Prostate gland (tissue), 2 donors: ENCODE results near the gene ANG. TPM values are rescaled to one million over a fixed set of nuclear protein-coding genes. Genes with fewer than 3 reads are reported as not detected.

Experiments
- DNase-seq: peaks from one replicate; pipeline ENCODE4 v3.0.0-alpha.2; 2019; ENCODE audit warnings: low spot score
- H3K27ac ChIP-seq, 2 donors: fragments of 200-600 bp; sonication (generic); 2 replicates each; pipeline ENCODE4 v1.5.1; 2017 to 2019
- H3K27me3 ChIP-seq: fragments of 200-600 bp; sonication (generic); replicated peaks from 2 replicates; pipeline ENCODE4 v1.5.1; 2019; ENCODE audit not compliant: insufficient read depth
- H3K36me3 ChIP-seq, 2 donors: fragments of 200-600 bp; sonication (generic); 1 replicate in 1 of 2; 2 replicates in 1 of 2; pipeline versions ENCODE4 v1.5.1 to v1.8.1; 2017 to 2019
- H3K4me1 ChIP-seq: fragments of 200-600 bp; sonication (generic); replicated peaks from 2 replicates; pipeline ENCODE4 v1.5.1; 2019
- H3K4me3 ChIP-seq, 2 donors: fragments of 200-600 bp; sonication (generic); 2 replicates each; pipeline ENCODE4 v1.5.1; 2017 to 2019
- H3K9me3 ChIP-seq: fragments of 200-600 bp; sonication (generic); 2 replicates; pipeline ENCODE4 v1.5.1; 2017
- POLR2A ChIP-seq: fragments of 450-650 bp; IDR thresholded peaks from one replicate; pipeline ENCODE4 v1.6.1; 2016; ENCODE audit warnings: antibody characterized with exemption, mild to moderate bottlenecking
- POLR2AphosphoS5 ChIP-seq: sonication (generic); formaldehyde crosslinking; IDR thresholded peaks from one replicate; pipeline ENCODE4 v1.6.1; 2017; ENCODE audit warnings: antibody characterized with exemption
- WGBS: methylation state at CpG from one replicate; pipeline ENCODE4 v1.1.5; 2018; 5-methylcytosine and 5-hydroxymethylcytosine counted together
- intact Hi-C: fragments of 100-400 bp; cut with DNase I; formaldehyde crosslinking; loops from one replicate; pipeline ENCODE4 v1.14.2; 2022
- total RNA-seq, 2 donors: library from RNA; depleted of rRNA; stranded (reverse); fragments of >200 nt; gene quantifications; one replicate each; pipeline ENCODE4 v1.1.0, GENCODE V29; 2016
- TF ChIP-seq, protein P1 (sequence below), 4 experiments: fragments of 200-600 bp in 2 of 4; fragments of 450-650 bp in 2 of 4; sonication (generic) in 2 of 4; IDR thresholded peaks; 1 replicate in 3 of 4; 2 replicates in 1 of 4; pipeline ENCODE4 v1.5.1; 2016 to 2019; ENCODE audit warnings: antibody characterized with exemption in 4 of 4, mild to moderate bottlenecking in 2 of 4, moderate library complexity in 2 of 4

Gene ANG
- total RNA-seq, 2 donors from 2014 or later: 58.6 to 78.2 TPM

DNA sequence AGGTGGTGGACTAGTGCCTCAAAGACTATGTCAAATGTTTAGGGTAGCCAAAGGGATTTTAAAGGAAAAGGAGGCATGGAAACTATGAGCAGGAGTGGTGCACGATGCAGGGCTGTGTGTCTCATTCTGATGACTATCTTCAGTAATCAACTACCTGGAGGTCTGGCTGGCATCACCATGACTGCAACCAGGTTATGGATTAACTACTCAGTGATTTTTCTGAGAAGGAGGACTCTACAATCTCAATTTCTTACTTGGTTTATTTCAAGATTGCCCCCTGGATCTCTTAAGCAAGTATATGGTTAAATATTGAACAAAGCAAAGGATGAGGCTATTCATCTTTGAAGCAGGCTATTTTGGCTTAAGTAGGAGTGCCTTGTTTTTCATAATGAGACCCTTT lies 38.0 kb downstream of the ANG start:
- no peaks in the 10 kb centered on the region for H3K4me1 ChIP-seq
- WGBS: 50% methylated on average over 1 of the region's 1 CpG
- TF ChIP-seq POLR2AphosphoS5: no peak
- no peak for TF ChIP-seq POLR2A
- TF ChIP-seq, protein P1, sequence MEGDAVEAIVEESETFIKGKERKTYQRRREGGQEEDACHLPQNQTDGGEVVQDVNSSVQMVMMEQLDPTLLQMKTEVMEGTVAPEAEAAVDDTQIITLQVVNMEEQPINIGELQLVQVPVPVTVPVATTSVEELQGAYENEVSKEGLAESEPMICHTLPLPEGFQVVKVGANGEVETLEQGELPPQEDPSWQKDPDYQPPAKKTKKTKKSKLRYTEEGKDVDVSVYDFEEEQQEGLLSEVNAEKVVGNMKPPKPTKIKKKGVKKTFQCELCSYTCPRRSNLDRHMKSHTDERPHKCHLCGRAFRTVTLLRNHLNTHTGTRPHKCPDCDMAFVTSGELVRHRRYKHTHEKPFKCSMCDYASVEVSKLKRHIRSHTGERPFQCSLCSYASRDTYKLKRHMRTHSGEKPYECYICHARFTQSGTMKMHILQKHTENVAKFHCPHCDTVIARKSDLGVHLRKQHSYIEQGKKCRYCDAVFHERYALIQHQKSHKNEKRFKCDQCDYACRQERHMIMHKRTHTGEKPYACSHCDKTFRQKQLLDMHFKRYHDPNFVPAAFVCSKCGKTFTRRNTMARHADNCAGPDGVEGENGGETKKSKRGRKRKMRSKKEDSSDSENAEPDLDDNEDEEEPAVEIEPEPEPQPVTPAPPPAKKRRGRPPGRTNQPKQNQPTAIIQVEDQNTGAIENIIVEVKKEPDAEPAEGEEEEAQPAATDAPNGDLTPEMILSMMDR (IDR thresholded peaks at IDR 0.05): no peak
- no peak overlapping the region for H3K4me3 ChIP-seq
- H3K27me3 ChIP-seq: no peaks in the 10 kb centered on the region
- H3K27ac ChIP-seq: no peak overlapping the region
- no peaks in the 10 kb centered on the region for H3K36me3 ChIP-seq
- intact Hi-C loops: no loop called here
- no peaks in the 10 kb centered on the region for H3K9me3 ChIP-seq
- no peak for DNase-seq

DNA sequence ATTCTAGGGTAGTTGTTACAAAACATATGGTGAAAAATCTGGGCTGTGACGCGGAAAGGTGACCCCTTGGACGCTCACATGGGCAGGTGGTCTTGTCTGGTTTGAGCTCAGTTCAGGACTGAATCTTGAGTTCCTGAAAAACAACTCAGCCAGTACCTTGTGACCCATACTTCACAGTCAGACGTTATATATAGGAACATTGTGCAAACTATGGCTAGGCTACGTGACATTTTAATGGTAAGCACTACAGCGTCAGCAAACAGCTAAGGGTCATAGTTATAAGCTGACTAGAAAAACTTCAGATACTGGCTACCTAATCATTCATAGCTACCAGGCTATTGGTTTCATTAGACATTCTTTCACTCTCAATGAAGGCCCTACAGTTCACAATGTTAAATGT lies 42.3 kb downstream of the ANG start:
- 84% methylated on average over 6 of the region's 6 CpGs for WGBS
- Histone ChIP-seq H3K27ac (no peak overlapping the region), H3K27me3 (no peaks in the 10 kb centered on the region), H3K4me1 (no peaks in the 10 kb centered on the region), H3K9me3 (no peaks in the 10 kb centered on the region), H3K4me3 (no peak overlapping the region), H3K36me3 (no peaks in the 10 kb centered on the region)
- DNase-seq: no peak
- no peak for TF ChIP-seq POLR2AphosphoS5
- TF ChIP-seq, protein P1 (IDR thresholded peaks at IDR 0.05): no peak
- intact Hi-C loops: no loop called here

DNA sequence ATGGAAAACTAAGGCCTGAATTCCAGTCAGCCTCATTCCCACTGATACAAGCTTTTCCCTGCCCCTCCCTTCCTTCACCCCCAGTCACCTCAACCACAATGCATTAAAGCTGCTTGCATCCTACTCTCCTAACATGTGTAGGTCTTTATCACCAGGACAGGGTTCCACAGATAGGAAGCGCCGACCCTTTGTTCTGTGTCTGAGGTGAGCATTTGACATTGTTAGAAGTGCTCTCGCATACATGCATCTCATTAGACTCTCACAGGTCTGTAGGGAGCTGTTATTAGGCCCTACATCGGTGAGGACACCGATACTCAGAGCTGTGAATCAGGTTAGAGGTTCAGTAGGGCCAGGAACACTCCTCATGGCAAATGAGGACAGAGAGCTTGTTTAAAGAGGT lies 43.9 kb downstream of the ANG start:
- H3K9me3 ChIP-seq: no peaks in the 10 kb centered on the region
- intact Hi-C loops: no loop called here
- 67% methylated on average over 5 of the region's 5 CpGs for WGBS

DNA sequence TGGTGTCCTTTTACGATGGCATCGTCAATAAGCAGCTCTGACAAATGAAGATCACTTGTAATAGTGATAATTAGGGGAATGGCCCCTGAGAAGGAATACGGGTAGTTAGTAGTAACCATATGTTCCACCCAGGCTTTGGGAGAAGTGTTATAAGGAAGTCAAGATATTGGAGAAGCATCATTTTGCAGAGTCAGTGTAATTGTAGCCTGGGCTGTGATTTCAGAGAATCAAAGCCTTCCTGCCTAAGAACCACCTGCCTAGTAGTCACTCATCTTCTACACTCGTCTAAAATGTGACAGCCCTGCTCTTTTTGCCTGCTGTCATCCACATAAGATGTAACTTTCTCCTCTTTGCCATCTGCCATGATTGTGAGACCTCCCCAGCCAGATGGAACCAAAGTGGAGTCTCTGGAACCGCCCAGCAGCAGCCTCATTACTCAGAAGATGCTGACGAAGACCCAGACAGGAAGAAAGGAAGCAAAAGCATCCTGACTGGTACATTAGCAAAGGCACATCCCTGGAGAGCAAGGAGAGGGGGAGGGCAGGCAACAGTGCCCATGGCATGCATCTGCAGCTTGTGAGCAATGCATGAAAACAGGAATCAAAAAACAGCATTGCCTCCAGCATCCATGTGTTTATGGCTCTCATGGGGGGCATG lies 44.5 kb downstream of the ANG start:
- TF ChIP-seq POLR2AphosphoS5: no peak
- TF ChIP-seq POLR2A: no peak
- TF ChIP-seq, protein P1 (IDR thresholded peaks at IDR 0.05): no peak
- Histone ChIP-seq H3K4me3 (no peak overlapping the region), H3K4me1 (no peaks in the 10 kb centered on the region), H3K36me3 (no peaks in the 10 kb centered on the region), H3K9me3 (no peaks in the 10 kb centered on the region), H3K27ac (no peak overlapping the region), H3K27me3 (no peaks in the 10 kb centered on the region)
- 79% methylated on average over 6 of the region's 6 CpGs for WGBS
- no peak for DNase-seq
- intact Hi-C loops: no loop called here

More for the DNA sequence above, 43.9 kb downstream of the ANG start:
- H3K27ac ChIP-seq: no peak overlapping the region
- no peaks in the 10 kb centered on the region for H3K4me1 ChIP-seq
- DNase-seq: no peak
- no peak overlapping the region for H3K4me3 ChIP-seq
- no peaks in the 10 kb centered on the region for H3K27me3 ChIP-seq
- no peaks in the 10 kb centered on the region for H3K36me3 ChIP-seq
- TF ChIP-seq POLR2A: no peak
- TF ChIP-seq POLR2AphosphoS5: no peak
- TF ChIP-seq, protein P1 (IDR thresholded peaks at IDR 0.05): no peak

DNA sequence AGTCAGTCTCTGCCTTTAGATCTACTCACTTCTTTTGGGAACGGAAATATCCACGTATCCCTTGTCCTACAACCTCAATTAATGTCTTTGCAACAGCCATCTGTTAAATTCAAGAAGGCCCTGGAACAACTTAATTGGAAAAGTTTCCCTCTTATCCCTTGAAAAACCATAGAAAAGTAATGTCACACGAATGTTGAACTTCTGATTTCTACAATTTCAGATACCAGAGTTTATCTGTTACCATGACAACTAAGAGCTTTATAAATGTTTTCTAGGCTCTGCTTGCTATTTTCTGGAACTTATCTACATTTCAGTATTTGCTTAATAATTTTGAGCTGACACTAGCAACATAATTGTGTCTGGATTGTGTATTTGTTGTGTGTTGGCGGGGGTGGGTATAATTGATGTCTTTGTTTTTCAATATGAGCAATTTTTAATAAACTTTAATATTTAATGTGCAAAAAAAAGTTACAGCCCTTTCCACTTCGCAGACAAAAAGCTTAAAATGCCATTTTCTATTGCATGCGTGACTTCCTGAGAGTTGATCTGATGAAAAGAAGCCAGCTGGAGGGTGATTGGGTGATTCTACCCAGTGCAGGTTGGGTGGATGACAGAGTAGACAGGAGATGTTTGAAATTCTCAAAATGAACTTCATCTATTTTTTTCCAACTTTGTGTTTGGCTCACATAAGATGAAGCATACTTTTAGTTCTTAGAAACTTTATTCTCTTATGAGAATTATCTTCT lies 45.3 kb downstream of the ANG start:
- Histone ChIP-seq H3K4me1 (no peaks in the 10 kb centered on the region), H3K27me3 (no peaks in the 10 kb centered on the region), H3K9me3 (no peaks in the 10 kb centered on the region), H3K4me3 (no peak overlapping the region), H3K36me3 (no peaks in the 10 kb centered on the region), H3K27ac (no peak overlapping the region)
- no peak for TF ChIP-seq POLR2A
- TF ChIP-seq POLR2AphosphoS5: no peak
- TF ChIP-seq, protein P1 (IDR thresholded peaks at IDR 0.05): no peak
- WGBS: 54% methylated on average over 6 of the region's 6 CpGs
- intact Hi-C loops: no loop called here
- DNase-seq: no peak
